22Rv1 (cell line): Measurements from ENCODE around the gene C19orf44.

ENCODE experiments used
- H3K27ac ChIP-seq: fragments of 450-650 bp; 2 replicates; pipeline ENCODE4 v1.5.1; 2017
- CTCF ChIP-seq: fragments of 450-650 bp; IDR thresholded peaks from 2 replicates; pipeline ENCODE4 v1.5.1; 2017; ENCODE audit warnings: mild to moderate bottlenecking
- ZFX ChIP-seq: fragments of 450-650 bp; IDR thresholded peaks from 2 replicates; pipeline ENCODE4 v1.6.1; 2017; ENCODE audit warnings: antibody characterized with exemption, borderline replicate concordance

Gene C19orf44

GRCh38 chr19:16530540-16531379, 34.6 kb downstream of the C19orf44 start:
- H3K27ac ChIP-seq = no peak overlapping the region
- TF ChIP-seq ZFX (no peak), CTCF (no peak)

- TF ChIP-seq ZFX (no peak), CTCF (no peak)
- no peak overlapping the region for H3K27ac ChIP-seq
Observed at GRCh38 chr19:16531380-16531669, 35.1 kb downstream of the C19orf44 start.

GRCh38 chr19:16532440-16533234, 36.4 kb downstream of the C19orf44 start:
- TF ChIP-seq CTCF = no peak
- no peak for TF ChIP-seq ZFX
- no peak overlapping the region for H3K27ac ChIP-seq

GRCh38 chr19:16535381-16535780, 39.2 kb downstream of the C19orf44 start:
- TF ChIP-seq ZFX = no peak
- TF ChIP-seq CTCF = no peak
- H3K27ac ChIP-seq = no peak overlapping the region

- TF ChIP-seq ZFX (no peak), CTCF (no peak)
- no peak overlapping the region for H3K27ac ChIP-seq
Observed at GRCh38 chr19:16536130-16536529, 39.9 kb downstream of the C19orf44 start.

- TF ChIP-seq CTCF = no peak
- no peak for TF ChIP-seq ZFX
- H3K27ac ChIP-seq = no peak overlapping the region
Observed at GRCh38 chr19:16537111-16537510, 40.9 kb downstream of the C19orf44 start.

GRCh38 chr19:16540948-16541347, 44.8 kb downstream of the C19orf44 start:
- H3K27ac ChIP-seq = peak overlapping the region; percentile 70; the same call in 1 of the 2 replicates
- no peak for TF ChIP-seq CTCF
- TF ChIP-seq ZFX = no peak
